Subcutaneous adipose tissue (tissue), 4 donors: ENCODE results near the gene OTOP3. TPM values are rescaled to one million over a fixed set of nuclear protein-coding genes. Genes with fewer than 3 reads are reported as not detected.

Source experiments
- total RNA-seq, 4 donors: library from RNA; depleted of rRNA; stranded (reverse); fragments of >200 nt; gene quantifications; one replicate each; pipeline ENCODE4 v1.1.0, GENCODE V29; 2016
- TF ChIP-seq, protein P1 (sequence below): fragments of 450-650 bp; IDR thresholded peaks from one replicate; pipeline ENCODE4 v1.5.1; 2016; ENCODE audit warnings: low read depth, mild to moderate bottlenecking, control low read depth, antibody characterized with exemption, moderate library complexity

Gene OTOP3
- total RNA-seq, 4 donors from 2014 or later: not detected

DNA sequence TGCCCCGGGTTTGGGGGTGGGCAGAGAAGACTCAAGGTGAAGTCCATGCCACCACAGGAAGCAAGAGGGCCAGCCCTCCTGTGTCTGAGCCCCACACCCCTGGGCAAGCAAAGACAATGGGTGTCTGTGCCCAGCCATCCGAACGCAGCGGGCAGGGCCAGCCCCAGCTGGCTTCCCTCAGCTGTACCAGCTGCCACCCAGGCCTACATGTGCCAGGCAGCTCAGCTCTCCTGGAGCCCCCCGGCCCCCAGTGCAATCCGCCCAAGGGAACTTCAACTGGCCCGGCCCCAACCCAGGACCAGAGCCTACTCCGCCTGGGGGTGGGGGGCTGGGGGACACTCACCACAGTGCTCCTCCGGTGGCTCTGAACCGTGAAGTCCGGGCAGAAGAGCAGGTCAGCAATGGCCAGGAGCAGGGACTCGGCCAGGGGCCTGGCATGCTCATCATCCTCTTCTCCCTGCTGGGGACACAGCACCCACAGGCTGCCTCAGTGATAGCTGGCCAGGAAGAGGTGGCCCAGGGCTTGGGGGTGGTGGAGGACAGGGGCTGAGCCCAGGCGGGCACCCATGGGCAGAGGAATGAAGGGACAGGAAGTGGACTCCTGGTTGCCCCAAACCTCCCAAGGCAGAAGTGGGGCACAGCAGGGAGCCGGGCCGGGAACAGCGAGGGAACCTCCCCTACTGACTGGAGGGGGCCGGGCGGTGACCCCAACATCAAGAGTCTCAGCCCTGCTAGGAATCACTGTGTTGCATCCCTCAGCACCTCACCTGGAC is 27.1 kb downstream of the OTOP3 start:
- TF ChIP-seq, protein P1, sequence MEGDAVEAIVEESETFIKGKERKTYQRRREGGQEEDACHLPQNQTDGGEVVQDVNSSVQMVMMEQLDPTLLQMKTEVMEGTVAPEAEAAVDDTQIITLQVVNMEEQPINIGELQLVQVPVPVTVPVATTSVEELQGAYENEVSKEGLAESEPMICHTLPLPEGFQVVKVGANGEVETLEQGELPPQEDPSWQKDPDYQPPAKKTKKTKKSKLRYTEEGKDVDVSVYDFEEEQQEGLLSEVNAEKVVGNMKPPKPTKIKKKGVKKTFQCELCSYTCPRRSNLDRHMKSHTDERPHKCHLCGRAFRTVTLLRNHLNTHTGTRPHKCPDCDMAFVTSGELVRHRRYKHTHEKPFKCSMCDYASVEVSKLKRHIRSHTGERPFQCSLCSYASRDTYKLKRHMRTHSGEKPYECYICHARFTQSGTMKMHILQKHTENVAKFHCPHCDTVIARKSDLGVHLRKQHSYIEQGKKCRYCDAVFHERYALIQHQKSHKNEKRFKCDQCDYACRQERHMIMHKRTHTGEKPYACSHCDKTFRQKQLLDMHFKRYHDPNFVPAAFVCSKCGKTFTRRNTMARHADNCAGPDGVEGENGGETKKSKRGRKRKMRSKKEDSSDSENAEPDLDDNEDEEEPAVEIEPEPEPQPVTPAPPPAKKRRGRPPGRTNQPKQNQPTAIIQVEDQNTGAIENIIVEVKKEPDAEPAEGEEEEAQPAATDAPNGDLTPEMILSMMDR: no peak

DNA sequence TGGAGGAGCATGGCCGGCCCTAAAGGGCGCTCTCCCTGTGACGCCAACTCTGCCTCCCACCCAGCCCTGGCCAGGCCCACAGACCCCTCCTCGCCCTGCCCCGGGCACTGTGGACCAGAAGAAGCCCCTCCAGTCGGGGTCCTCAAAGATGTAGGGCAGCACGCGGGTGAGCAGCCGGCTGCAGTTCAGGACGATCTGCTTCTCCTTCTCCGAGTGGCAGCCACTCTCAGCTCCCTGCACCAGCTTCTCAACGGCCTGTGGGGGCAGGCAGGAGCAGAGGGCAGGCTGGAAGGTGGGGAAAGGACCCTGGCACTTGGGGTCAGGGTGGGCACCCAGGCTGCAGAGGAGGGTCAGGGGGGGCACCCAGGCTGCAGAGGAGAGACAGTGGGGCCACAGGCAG is 28.0 kb downstream of the OTOP3 start:
- TF ChIP-seq, protein P1: no peak

DNA sequence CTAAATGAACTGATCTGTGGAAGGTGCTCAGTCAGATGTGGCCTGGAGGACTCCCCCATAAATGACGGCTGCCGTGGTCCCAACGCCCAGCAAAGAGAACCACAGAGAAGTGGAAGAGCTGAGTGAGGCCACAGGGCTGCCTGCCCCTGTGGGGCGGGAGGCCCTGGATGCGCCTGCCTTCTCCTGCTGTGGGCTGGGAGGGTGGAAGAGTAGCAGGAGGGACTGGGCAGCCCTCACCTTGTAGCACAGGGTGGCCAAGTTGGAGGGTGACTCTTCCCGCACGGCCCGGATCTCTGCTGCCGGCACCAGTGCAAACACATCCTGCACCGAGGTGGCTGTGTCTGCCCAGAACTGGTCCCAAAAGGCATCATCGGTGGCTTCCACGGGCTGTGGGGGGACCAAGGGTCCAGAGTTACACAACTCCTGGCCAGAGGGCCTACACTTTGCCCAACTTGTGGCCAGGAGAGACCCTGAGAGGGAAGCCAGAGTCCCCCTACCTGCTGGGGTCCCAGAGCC is 28.6 kb downstream of the OTOP3 start:
- TF ChIP-seq, protein P1: no peak

DNA sequence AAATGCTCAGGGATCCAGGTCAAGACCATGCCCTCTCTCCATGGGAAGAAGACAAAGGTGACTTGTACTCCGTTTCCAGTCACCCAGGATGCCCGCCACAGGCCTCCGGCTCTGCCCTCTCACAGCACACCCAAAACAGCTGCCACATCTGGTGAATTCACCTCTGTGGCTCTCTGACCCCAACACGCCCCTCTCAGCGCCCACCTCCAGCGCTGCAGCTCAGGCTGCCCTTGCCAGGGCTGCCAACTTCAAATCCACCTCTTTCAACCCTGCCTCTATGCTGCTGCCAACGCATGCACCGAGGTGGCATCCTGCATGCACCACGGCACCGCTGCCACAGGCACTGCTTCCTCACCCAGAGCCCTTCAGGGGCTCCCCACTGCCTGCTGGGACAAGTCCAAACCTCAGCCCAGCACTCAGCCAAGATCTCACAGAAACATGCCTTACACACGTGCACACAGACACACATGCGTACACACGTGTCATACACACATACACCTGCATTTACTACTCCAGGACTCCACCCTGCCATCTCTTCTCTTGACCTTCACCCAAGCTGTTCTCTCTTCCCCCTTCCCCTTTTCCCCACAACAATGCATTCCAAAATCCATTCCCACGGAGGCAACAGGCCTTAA is 29.4 kb downstream of the OTOP3 start:
- TF ChIP-seq, protein P1: no peak

DNA sequence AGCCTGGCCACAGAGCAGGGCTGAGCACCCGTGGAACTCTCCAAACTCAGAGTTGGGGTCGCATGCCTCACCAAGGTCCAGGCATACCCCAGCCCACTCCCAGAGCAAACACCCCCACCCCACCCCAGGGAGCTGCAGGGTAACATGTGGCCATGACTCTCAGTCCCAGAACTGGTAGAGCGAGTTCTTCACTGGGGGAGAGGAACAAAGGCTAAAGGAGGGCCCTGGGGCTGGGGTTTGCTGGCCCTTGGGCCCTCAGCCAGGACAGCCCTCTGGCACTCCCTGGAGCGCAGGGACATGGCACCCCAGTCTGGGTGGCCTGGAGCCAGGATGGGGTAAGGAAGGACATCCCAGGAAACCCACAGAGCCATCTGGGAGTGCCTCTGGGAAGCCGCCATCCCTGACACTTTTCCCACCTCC is 32.7 kb downstream of the OTOP3 start:
- TF ChIP-seq, protein P1: no peak

DNA sequence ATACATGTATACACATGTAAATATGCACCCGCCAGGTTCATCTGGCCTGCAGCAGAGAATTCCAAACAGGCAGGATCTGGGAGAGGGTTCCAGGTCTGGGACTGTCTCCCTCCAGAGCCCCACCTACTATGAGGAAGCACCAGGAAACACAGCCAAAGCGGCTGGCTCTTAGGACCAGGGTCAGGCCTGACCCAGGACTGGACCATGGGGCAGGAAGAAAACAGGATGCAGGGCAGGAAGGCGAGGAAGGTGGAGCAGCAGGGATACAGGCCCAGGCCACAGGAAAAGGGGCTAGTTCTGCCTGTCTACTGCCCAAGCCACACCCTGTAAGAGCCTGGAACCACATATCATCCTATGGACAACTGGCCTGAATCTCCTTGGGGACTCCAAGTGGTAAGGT is 34.7 kb downstream of the OTOP3 start:
- TF ChIP-seq, protein P1: no peak

DNA sequence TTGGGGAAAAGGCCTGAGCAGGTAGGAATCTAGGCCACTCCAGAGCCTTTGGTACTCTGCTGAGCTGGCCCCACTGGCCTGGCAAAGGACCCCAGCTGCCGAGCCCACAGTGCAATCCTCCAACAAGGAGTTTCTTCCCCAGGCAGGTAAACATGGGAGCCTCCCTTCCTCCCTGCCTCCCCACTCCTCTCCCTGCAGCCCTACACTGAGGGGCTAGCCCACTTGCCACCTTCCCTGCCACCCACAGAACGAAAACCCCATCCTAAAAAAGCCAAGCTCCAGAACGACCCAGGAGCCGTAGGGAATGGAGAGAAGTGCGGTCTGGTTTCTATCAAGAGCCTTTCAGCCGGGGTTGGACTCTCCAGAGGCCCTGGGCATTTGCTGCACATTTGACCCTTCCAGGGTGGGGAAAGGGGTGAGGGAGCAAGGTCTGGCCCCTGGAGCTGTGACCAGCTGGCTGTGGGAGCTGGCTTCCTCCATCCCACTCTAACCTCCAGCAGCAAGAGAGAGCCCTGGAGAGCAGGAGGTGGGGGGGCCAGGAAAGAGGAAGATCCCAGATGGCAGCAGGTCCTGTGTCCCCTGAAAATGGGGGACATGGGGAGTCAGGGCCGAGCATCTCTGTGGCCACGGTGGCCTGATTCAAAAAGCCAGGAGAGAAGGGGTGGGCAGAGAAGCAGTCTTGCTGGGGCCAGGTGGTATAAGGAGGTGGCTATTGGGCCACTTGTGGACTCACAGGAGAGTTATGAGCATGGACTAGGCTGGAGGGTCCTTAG is 35.6 kb downstream of the OTOP3 start:
- TF ChIP-seq, protein P1: no peak
